ENCODE measurements around the gene SERGEF. TPM values are rescaled to one million over a fixed set of nuclear protein-coding genes. Genes with fewer than 3 reads are reported as not detected.

Gene SERGEF
- total RNA-seq, 1 experiment from 2014 or later: 47.0 TPM

GRCh38 chr11:17767301-17767885 lies 245.5 kb downstream of the SERGEF start:
- Histone ChIP-seq H3K27ac (ENCODE audit: low read length) (no peak overlapping the region), H3K4me2 (ENCODE audit: low read depth, low read length, poor library complexity, severe bottlenecking) (peak overlapping the region; percentile 18), H2AFZ (ENCODE audit: low read length) (no peak overlapping the region), H3K9me3 (ENCODE audit: low read length) (no peaks in the 10 kb centered on the region), H3K36me3 (ENCODE audit: insufficient read depth, low read length) (no peaks in the 10 kb centered on the region), H3K4me3 (ENCODE audit: low read length) (no peak overlapping the region), H3K9ac (ENCODE audit: low read length) (0 out of 2 replicates have a peak overlapping the region, but pooled peaks have one; percentile 12), H3K79me2 (ENCODE audit: low read length) (no peaks in the 10 kb centered on the region), H3K4me1 (ENCODE audit: low read length) (peaks cover 12% of the 10 kb centered on the region), H3K9me2 (replicated peaks; ENCODE audit: insufficient read depth, low read length) (no peaks in the 10 kb centered on the region), H4K20me1 (ENCODE audit: insufficient read depth, low read depth, low read length) (no peaks in the 10 kb centered on the region), H3K27me3 (ENCODE audit: low read length) (no peaks in the 10 kb centered on the region)
- DNase-seq: peak; percentile 85

GRCh38 chr11:17766590-17766989 lies 246.3 kb downstream of the SERGEF start:
- no peaks in the 10 kb centered on the region for H3K9me3 ChIP-seq (ENCODE audit: low read length)
- H3K79me2 ChIP-seq (ENCODE audit: low read length): no peaks in the 10 kb centered on the region
- peak; percentile 67 for DNase-seq
- H3K4me1 ChIP-seq (ENCODE audit: low read length): peaks cover 12% of the 10 kb centered on the region
- H3K27me3 ChIP-seq (ENCODE audit: low read length): no peaks in the 10 kb centered on the region
- no peak overlapping the region for H3K4me2 ChIP-seq (ENCODE audit: low read depth, low read length, poor library complexity, severe bottlenecking)
- H3K27ac ChIP-seq (ENCODE audit: low read length): no peak overlapping the region
- H3K9ac ChIP-seq (ENCODE audit: low read length): no peak overlapping the region
- H3K9me2 ChIP-seq (replicated peaks; ENCODE audit: insufficient read depth, low read length): no peaks in the 10 kb centered on the region
- H4K20me1 ChIP-seq (ENCODE audit: insufficient read depth, low read depth, low read length): no peaks in the 10 kb centered on the region
- no peak overlapping the region for H3K4me3 ChIP-seq (ENCODE audit: low read length)
- no peaks in the 10 kb centered on the region for H3K36me3 ChIP-seq (ENCODE audit: insufficient read depth, low read length)
- H2AFZ ChIP-seq (ENCODE audit: low read length): no peak overlapping the region

- Histone ChIP-seq H3K79me2 (ENCODE audit: low read length) (no peaks in the 10 kb centered on the region), H3K9me2 (replicated peaks; ENCODE audit: insufficient read depth, low read length) (no peaks in the 10 kb centered on the region), H3K36me3 (ENCODE audit: insufficient read depth, low read length) (no peaks in the 10 kb centered on the region), H3K9me3 (ENCODE audit: low read length) (no peaks in the 10 kb centered on the region), H2AFZ (ENCODE audit: low read length) (no peak overlapping the region), H3K27ac (ENCODE audit: low read length) (no peak overlapping the region), H3K9ac (ENCODE audit: low read length) (no peak overlapping the region), H4K20me1 (ENCODE audit: insufficient read depth, low read depth, low read length) (no peaks in the 10 kb centered on the region), H3K27me3 (ENCODE audit: low read length) (no peaks in the 10 kb centered on the region), H3K4me1 (ENCODE audit: low read length) (peaks cover 12% of the 10 kb centered on the region), H3K4me2 (ENCODE audit: low read depth, low read length, poor library complexity, severe bottlenecking) (no peak overlapping the region), H3K4me3 (ENCODE audit: low read length) (no peak overlapping the region)
- no peak for DNase-seq
Measured at GRCh38 chr11:17766073-17766359, 246.8 kb downstream of the SERGEF start.

GRCh38 chr11:17765356-17766072 lies 247.3 kb downstream of the SERGEF start:
- peak; percentile 53 for DNase-seq
- Histone ChIP-seq H3K4me3 (ENCODE audit: low read length) (no peak overlapping the region), H3K4me1 (ENCODE audit: low read length) (peaks cover 12% of the 10 kb centered on the region), H2AFZ (ENCODE audit: low read length) (no peak overlapping the region), H3K9me2 (replicated peaks; ENCODE audit: insufficient read depth, low read length) (no peaks in the 10 kb centered on the region), H3K79me2 (ENCODE audit: low read length) (no peaks in the 10 kb centered on the region), H4K20me1 (ENCODE audit: insufficient read depth, low read depth, low read length) (no peaks in the 10 kb centered on the region), H3K27ac (ENCODE audit: low read length) (no peak overlapping the region), H3K27me3 (ENCODE audit: low read length) (no peaks in the 10 kb centered on the region), H3K4me2 (ENCODE audit: low read depth, low read length, poor library complexity, severe bottlenecking) (no peak overlapping the region), H3K9ac (ENCODE audit: low read length) (no peak overlapping the region), H3K36me3 (ENCODE audit: insufficient read depth, low read length) (no peaks in the 10 kb centered on the region), H3K9me3 (ENCODE audit: low read length) (no peaks in the 10 kb centered on the region)

GRCh38 chr11:17764446-17765218 lies 248.2 kb downstream of the SERGEF start:
- no peak overlapping the region for H3K4me2 ChIP-seq (ENCODE audit: low read depth, low read length, poor library complexity, severe bottlenecking)
- no peak for DNase-seq
- no peaks in the 10 kb centered on the region for H3K79me2 ChIP-seq (ENCODE audit: low read length)
- no peaks in the 10 kb centered on the region for H3K9me3 ChIP-seq (ENCODE audit: low read length)
- no peaks in the 10 kb centered on the region for H3K9me2 ChIP-seq (replicated peaks; ENCODE audit: insufficient read depth, low read length)
- no peak overlapping the region for H2AFZ ChIP-seq (ENCODE audit: low read length)
- H4K20me1 ChIP-seq (ENCODE audit: insufficient read depth, low read depth, low read length): no peaks in the 10 kb centered on the region
- no peak overlapping the region for H3K9ac ChIP-seq (ENCODE audit: low read length)
- H3K27ac ChIP-seq (ENCODE audit: low read length): no peak overlapping the region
- no peaks in the 10 kb centered on the region for H3K27me3 ChIP-seq (ENCODE audit: low read length)
- H3K4me3 ChIP-seq (ENCODE audit: low read length): no peak overlapping the region
- H3K4me1 ChIP-seq (ENCODE audit: low read length): peaks cover 12% of the 10 kb centered on the region
- no peaks in the 10 kb centered on the region for H3K36me3 ChIP-seq (ENCODE audit: insufficient read depth, low read length)

- Histone ChIP-seq H3K27ac (ENCODE audit: low read length) (no peak overlapping the region), H3K36me3 (ENCODE audit: insufficient read depth, low read length) (no peaks in the 10 kb centered on the region), H3K79me2 (ENCODE audit: low read length) (no peaks in the 10 kb centered on the region), H4K20me1 (ENCODE audit: insufficient read depth, low read depth, low read length) (no peaks in the 10 kb centered on the region), H3K9ac (ENCODE audit: low read length) (no peak overlapping the region), H3K4me1 (ENCODE audit: low read length) (peaks cover 12% of the 10 kb centered on the region), H3K27me3 (ENCODE audit: low read length) (no peaks in the 10 kb centered on the region), H3K4me2 (ENCODE audit: low read depth, low read length, poor library complexity, severe bottlenecking) (no peak overlapping the region), H3K9me2 (replicated peaks; ENCODE audit: insufficient read depth, low read length) (no peaks in the 10 kb centered on the region), H3K4me3 (ENCODE audit: low read length) (no peak overlapping the region), H3K9me3 (ENCODE audit: low read length) (no peaks in the 10 kb centered on the region), H2AFZ (ENCODE audit: low read length) (no peak overlapping the region)
- DNase-seq: no peak
Measured at GRCh38 chr11:17763703-17764102, 249.1 kb downstream of the SERGEF start.

- H3K4me1 ChIP-seq (ENCODE audit: low read length): peaks cover 11% of the 10 kb centered on the region
- no peak overlapping the region for H3K9ac ChIP-seq (ENCODE audit: low read length)
- no peaks in the 10 kb centered on the region for H3K79me2 ChIP-seq (ENCODE audit: low read length)
- no peaks in the 10 kb centered on the region for H3K9me3 ChIP-seq (ENCODE audit: low read length)
- no peaks in the 10 kb centered on the region for H4K20me1 ChIP-seq (ENCODE audit: insufficient read depth, low read depth, low read length)
- no peak overlapping the region for H2AFZ ChIP-seq (ENCODE audit: low read length)
- H3K27ac ChIP-seq (ENCODE audit: low read length): no peak overlapping the region
- no peaks in the 10 kb centered on the region for H3K27me3 ChIP-seq (ENCODE audit: low read length)
- no peaks in the 10 kb centered on the region for H3K9me2 ChIP-seq (replicated peaks; ENCODE audit: insufficient read depth, low read length)
- no peak overlapping the region for H3K4me2 ChIP-seq (ENCODE audit: low read depth, low read length, poor library complexity, severe bottlenecking)
- no peaks in the 10 kb centered on the region for H3K36me3 ChIP-seq (ENCODE audit: insufficient read depth, low read length)
- no peak overlapping the region for H3K4me3 ChIP-seq (ENCODE audit: low read length)
- DNase-seq: no peak
Measured at GRCh38 chr11:17763244-17763643, 249.6 kb downstream of the SERGEF start.

GRCh38 chr11:17762309-17762974 lies 250.4 kb downstream of the SERGEF start:
- Histone ChIP-seq H2AFZ (ENCODE audit: low read length) (no peak overlapping the region), H3K27ac (ENCODE audit: low read length) (no peak overlapping the region), H3K36me3 (ENCODE audit: insufficient read depth, low read length) (no peaks in the 10 kb centered on the region), H3K4me1 (ENCODE audit: low read length) (peaks cover 3% of the 10 kb centered on the region), H3K4me2 (ENCODE audit: low read depth, low read length, poor library complexity, severe bottlenecking) (no peak overlapping the region), H3K9me2 (replicated peaks; ENCODE audit: insufficient read depth, low read length) (no peaks in the 10 kb centered on the region), H4K20me1 (ENCODE audit: insufficient read depth, low read depth, low read length) (no peaks in the 10 kb centered on the region), H3K27me3 (ENCODE audit: low read length) (no peaks in the 10 kb centered on the region), H3K4me3 (ENCODE audit: low read length) (no peak overlapping the region), H3K9ac (ENCODE audit: low read length) (no peak overlapping the region), H3K9me3 (ENCODE audit: low read length) (no peaks in the 10 kb centered on the region), H3K79me2 (ENCODE audit: low read length) (no peaks in the 10 kb centered on the region)
- peak; percentile 73 for DNase-seq

Data from Karpas-422 (cell line).